ENCODE data around the gene TWIST1.

The TWIST1 gene

GRCh38 chr7:19116121-19117090, 1.0 kb downstream of the TWIST1 start:
- peak; percentile 36 for DNase-seq (ENCODE audit: extremely low spot score)
- ChIA-PET POLR2A (interaction anchor here (2.4 kb wide), 1 partner anchor 10 kb away, joined by 22 read pairs; no protein-coding TSS in a partner anchor), CTCF (interaction anchor here (0.6 kb wide), 1 partner anchor 760 kb away, joined by 3 read pairs; no protein-coding TSS in a partner anchor)
- TF ChIP-seq L3MBTL2 (conservative IDR thresholded peaks at IDR 0.05) (peak; percentile 48), SP1 (IDR thresholded peaks at IDR 0.05) (no peak)

GRCh38 chr7:19114551-19114855, 2.9 kb downstream of the TWIST1 start:
- TF ChIP-seq BHLHE40 (IDR thresholded peaks at IDR 0.05; ENCODE audit: borderline replicate concordance) (no peak), SP1 (IDR thresholded peaks at IDR 0.05) (no peak), ZNF384 (IDR thresholded peaks at IDR 0.05) (no peak), SUZ12 (IDR thresholded peaks at IDR 0.05) (no peak), PKNOX1 (IDR thresholded peaks at IDR 0.05) (no peak), ELF4 (IDR thresholded peaks at IDR 0.05) (no peak), CTBP1 (IDR thresholded peaks at IDR 0.05; ENCODE audit: borderline replicate concordance) (no peak), NFRKB (IDR thresholded peaks at IDR 0.05) (no peak), LEF1 (IDR thresholded peaks at IDR 0.05; ENCODE audit: borderline replicate concordance) (no peak), FOXK2 (IDR thresholded peaks at IDR 0.05) (no peak), HDGF (IDR thresholded peaks at IDR 0.05; ENCODE audit: borderline replicate concordance) (no peak), FOXA1 (IDR thresholded peaks at IDR 0.05) (no peak), FOXM1 (IDR thresholded peaks at IDR 0.05; ENCODE audit: borderline replicate concordance) (no peak), TARDBP (IDR thresholded peaks at IDR 0.05) (no peak), ARNT (IDR thresholded peaks at IDR 0.05) (no peak)
- no peak for DNase-seq (ENCODE audit: extremely low spot score)
- ChIA-PET POLR2A (no interaction called here), CTCF (no interaction called here)

DNA sequence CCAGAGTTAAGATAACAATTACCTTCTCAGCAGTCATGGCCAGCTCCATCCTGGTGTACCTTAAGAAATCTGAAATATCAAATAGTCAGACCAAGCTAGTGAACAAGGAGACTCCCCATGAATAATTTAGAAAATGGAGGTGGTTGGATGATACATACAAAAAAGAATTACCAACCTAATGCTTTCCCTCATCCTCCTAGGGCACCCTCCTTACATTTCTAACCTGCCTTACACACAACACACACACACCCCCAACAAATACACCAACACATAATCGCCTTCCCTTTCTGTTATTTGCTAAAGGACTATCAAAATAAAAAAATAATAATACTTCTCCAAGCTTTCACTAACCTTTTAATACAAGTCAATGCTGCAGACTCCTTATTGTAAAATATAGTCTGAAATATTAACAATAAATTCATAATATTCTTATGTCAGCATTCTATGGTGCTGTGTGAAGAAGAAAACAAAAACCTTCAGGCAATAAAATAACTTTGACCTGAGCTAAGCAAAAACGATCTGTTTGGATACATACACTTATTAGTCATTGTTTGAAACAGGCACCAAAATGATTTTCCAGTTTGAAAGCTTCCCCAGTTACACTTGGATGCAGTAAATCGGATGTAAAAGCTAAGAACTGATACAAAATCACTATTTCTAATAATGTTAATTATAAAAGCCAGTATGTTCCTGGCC, 3.4 kb downstream of the TWIST1 start:
- POLR2A ChIA-PET: no interaction called here
- DNase-seq (ENCODE audit: extremely low spot score): no peak
- CTCF ChIA-PET: no interaction called here
- TF ChIP-seq NFRKB (IDR thresholded peaks at IDR 0.05) (no peak), ZNF384 (IDR thresholded peaks at IDR 0.05) (no peak), HDGF (IDR thresholded peaks at IDR 0.05; ENCODE audit: borderline replicate concordance) (no peak), SUZ12 (IDR thresholded peaks at IDR 0.05) (no peak), FOXK2 (IDR thresholded peaks at IDR 0.05) (no peak), L3MBTL2 (conservative IDR thresholded peaks at IDR 0.05) (no peak), BHLHE40 (IDR thresholded peaks at IDR 0.05; ENCODE audit: borderline replicate concordance) (no peak), TARDBP (IDR thresholded peaks at IDR 0.05) (no peak), SP1 (IDR thresholded peaks at IDR 0.05) (no peak), PKNOX1 (IDR thresholded peaks at IDR 0.05) (no peak), ARNT (IDR thresholded peaks at IDR 0.05) (no peak), CTBP1 (IDR thresholded peaks at IDR 0.05; ENCODE audit: borderline replicate concordance) (no peak), FOXA1 (IDR thresholded peaks at IDR 0.05) (no peak), LEF1 (IDR thresholded peaks at IDR 0.05; ENCODE audit: borderline replicate concordance) (no peak), ELF4 (IDR thresholded peaks at IDR 0.05) (no peak), FOXM1 (IDR thresholded peaks at IDR 0.05; ENCODE audit: borderline replicate concordance) (no peak)

- ChIA-PET POLR2A (no interaction called here), CTCF (no interaction called here)
- no peak for DNase-seq (ENCODE audit: extremely low spot score)
- no peak for TF ChIP-seq CTBP1 (IDR thresholded peaks at IDR 0.05; ENCODE audit: borderline replicate concordance)
- TF ChIP-seq ZNF384 (IDR thresholded peaks at IDR 0.05): no peak
- TF ChIP-seq SP1 (IDR thresholded peaks at IDR 0.05): no peak
- TF ChIP-seq FOXA1 (IDR thresholded peaks at IDR 0.05): no peak
- TF ChIP-seq L3MBTL2 (conservative IDR thresholded peaks at IDR 0.05): no peak
- no peak for TF ChIP-seq BHLHE40 (IDR thresholded peaks at IDR 0.05; ENCODE audit: borderline replicate concordance)
- TF ChIP-seq LEF1 (IDR thresholded peaks at IDR 0.05; ENCODE audit: borderline replicate concordance): no peak
- TF ChIP-seq PKNOX1 (IDR thresholded peaks at IDR 0.05): no peak
- TF ChIP-seq FOXK2 (IDR thresholded peaks at IDR 0.05): no peak
- no peak for TF ChIP-seq FOXM1 (IDR thresholded peaks at IDR 0.05; ENCODE audit: borderline replicate concordance)
- no peak for TF ChIP-seq SUZ12 (IDR thresholded peaks at IDR 0.05)
- TF ChIP-seq HDGF (IDR thresholded peaks at IDR 0.05; ENCODE audit: borderline replicate concordance): no peak
- TF ChIP-seq TARDBP (IDR thresholded peaks at IDR 0.05): no peak
- no peak for TF ChIP-seq ELF4 (IDR thresholded peaks at IDR 0.05)
- TF ChIP-seq ARNT (IDR thresholded peaks at IDR 0.05): no peak
- no peak for TF ChIP-seq NFRKB (IDR thresholded peaks at IDR 0.05)
These were observed 4.5 kb downstream of the TWIST1 start for GRCh38 chr7:19113002-19113350.

DNA sequence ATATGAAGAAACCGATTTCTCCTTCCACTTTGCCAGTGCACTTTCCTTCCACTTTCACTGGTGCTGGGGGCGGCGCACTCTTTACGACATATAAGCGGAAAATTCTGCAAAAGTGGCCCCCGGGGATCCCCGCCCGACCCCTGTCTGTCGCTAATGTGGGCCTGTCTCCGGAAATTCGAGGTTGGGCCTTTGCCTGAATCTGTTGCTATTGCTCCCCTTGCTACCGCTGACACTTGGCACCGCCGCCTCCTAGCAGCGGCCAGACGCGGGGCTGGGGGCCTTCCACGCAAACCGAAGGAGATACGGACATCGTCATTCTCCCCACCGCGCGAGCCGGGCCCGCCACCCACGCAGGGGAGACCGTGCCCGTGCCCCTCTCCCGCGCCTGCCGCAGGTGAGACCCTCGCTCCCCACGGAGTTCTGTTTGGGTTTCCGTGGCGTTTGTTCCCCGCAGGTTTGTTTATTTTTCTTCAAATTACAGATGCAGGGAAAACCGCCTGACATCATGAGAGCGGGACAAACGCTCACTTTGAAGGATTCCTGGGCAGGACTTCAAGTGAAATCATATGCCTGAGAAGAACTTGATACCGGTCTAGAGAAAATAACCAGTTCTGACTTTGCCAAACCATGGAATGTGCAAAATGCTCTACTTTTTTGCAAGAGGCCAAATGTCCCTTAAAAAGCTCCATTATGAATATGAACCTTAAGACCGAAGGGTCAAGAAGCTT, 5.0 kb downstream of the TWIST1 start:
- CTCF ChIA-PET: no interaction called here
- no peak for DNase-seq (ENCODE audit: extremely low spot score)
- POLR2A ChIA-PET: no interaction called here
- no peak for TF ChIP-seq ARNT (IDR thresholded peaks at IDR 0.05)
- TF ChIP-seq NFRKB (IDR thresholded peaks at IDR 0.05): no peak
- TF ChIP-seq CTBP1 (IDR thresholded peaks at IDR 0.05; ENCODE audit: borderline replicate concordance): no peak
- TF ChIP-seq TARDBP (IDR thresholded peaks at IDR 0.05): no peak
- no peak for TF ChIP-seq BHLHE40 (IDR thresholded peaks at IDR 0.05; ENCODE audit: borderline replicate concordance)
- TF ChIP-seq LEF1 (IDR thresholded peaks at IDR 0.05; ENCODE audit: borderline replicate concordance): no peak
- TF ChIP-seq FOXM1 (IDR thresholded peaks at IDR 0.05; ENCODE audit: borderline replicate concordance): no peak
- no peak for TF ChIP-seq PKNOX1 (IDR thresholded peaks at IDR 0.05)

Data from HEK293T (cell line).